ENCODE data around the gene ZBTB2.
"Not testable (repeated sequence)": the region's sequence is repeated elsewhere in the genome, so short reads cannot be mapped to it uniquely, and the experiment has no call there.

ZBTB2 gene

DNA sequence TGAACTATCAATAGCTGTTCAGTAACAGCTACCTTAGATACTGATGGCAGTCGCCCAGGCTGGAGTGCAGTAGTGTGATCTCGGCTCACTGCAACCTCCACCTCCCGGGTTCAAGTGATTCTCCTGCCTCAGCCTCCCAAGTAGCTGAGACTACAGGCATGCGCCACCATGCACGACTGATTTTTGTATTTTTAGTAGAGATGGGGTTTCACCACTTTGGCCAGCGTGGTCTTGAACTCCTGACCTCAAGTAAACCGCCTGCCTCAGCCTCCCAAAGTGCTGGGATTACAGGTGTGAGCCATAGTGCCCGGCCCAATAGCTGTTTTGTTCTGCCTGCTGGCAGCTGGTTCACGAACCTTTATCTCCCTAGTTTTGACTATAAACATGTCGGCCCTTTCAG is 48.6 kb downstream of the ZBTB2 start:
- not testable (repeated sequence) for H3K27me3 ChIP-seq (replicated peaks; ENCODE audit: control insufficient read depth, insufficient read depth, low read length); H3K9ac ChIP-seq (ENCODE audit: low read length); DNase-seq (ENCODE audit: low read depth); H3K4me3 ChIP-seq (ENCODE audit: low read length); H3K9me3 ChIP-seq (ENCODE audit: control insufficient read depth, low read length); H3K36me3 ChIP-seq (ENCODE audit: control insufficient read depth, insufficient read depth, low read length, severe bottlenecking); H3K4me1 ChIP-seq (ENCODE audit: control insufficient read depth, insufficient read depth, low read length)

GRCh38 chr6:151341476-151342195 is 49.7 kb downstream of the ZBTB2 start:
- H3K4me1 ChIP-seq (ENCODE audit: control insufficient read depth, insufficient read depth, low read length), result no peaks in the 10 kb centered on the region
- no peak overlapping the region for H3K4me3 ChIP-seq (ENCODE audit: low read length)
- no peaks in the 10 kb centered on the region for H3K9me3 ChIP-seq (ENCODE audit: control insufficient read depth, low read length)
- H3K36me3 ChIP-seq (ENCODE audit: control insufficient read depth, insufficient read depth, low read length, severe bottlenecking), result peaks cover 8% of the 10 kb centered on the region
- H3K27me3 ChIP-seq (replicated peaks; ENCODE audit: control insufficient read depth, insufficient read depth, low read length), result no peaks in the 10 kb centered on the region
- DNase-seq (ENCODE audit: low read depth), result no peak
- H3K9ac ChIP-seq (ENCODE audit: low read length), result no peak overlapping the region

DNA sequence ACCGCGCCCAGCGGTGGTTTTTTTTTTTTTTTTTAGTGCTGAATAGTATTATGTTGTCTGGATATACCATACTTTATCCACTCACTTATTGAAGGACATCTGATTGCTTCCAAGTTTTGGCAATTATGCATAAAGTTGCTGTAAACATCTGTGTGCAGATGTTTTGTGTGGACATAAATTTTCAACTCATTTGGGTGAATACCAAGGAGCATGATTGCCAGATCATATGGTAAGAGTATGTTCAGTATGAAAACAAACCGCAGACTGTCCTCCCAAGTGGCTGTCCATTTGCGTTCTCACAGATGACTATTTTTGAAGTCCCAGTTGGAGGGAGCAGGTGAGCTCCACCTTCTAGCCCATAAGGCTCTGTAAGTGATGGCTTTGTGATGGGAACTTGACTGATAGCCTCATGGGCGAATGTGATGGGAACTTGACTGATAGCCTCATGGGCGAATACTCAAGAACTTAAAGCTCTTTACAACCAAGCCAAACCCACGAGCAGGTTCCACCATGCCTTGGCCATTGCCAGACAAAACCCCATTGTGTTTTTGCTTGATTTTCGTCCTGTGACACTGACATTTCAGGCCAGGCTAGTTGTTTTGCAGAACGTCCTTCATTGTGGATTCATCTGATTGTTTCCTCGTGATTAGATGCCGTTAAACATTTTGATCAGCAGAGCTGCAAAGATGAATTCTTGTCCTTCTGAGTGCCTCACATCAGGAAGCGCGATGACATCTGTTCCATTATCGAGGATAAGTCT is 51.0 kb downstream of the ZBTB2 start:
- Histone ChIP-seq H3K4me1 (ENCODE audit: control insufficient read depth, insufficient read depth, low read length) (no peaks in the 10 kb centered on the region), H3K4me3 (ENCODE audit: low read length) (no peak overlapping the region), H3K9me3 (ENCODE audit: control insufficient read depth, low read length) (no peaks in the 10 kb centered on the region), H3K36me3 (ENCODE audit: control insufficient read depth, insufficient read depth, low read length, severe bottlenecking) (peaks cover 8% of the 10 kb centered on the region), H3K27me3 (replicated peaks; ENCODE audit: control insufficient read depth, insufficient read depth, low read length) (no peaks in the 10 kb centered on the region), H3K9ac (ENCODE audit: low read length) (no peak overlapping the region)
- DNase-seq (ENCODE audit: low read depth), result peak; percentile 40

DNA sequence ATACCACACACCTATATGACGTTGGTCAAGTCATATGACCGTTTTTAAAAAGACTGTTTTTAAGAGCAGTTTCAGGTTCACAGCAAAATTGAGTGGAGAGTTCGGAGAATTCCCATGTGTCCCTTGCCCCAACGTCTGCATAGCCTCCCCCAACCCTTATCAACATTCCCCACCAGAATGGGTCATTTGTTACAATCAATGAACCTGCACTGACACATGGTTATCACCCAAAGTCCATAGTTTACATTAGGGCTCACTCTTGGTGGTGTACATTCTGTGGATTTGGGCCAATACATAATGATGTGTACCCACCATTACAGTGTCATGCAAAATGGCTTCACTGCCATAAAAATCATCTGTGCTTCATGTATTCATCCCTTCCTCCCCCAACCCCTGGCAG is 52.0 kb downstream of the ZBTB2 start:
- Histone ChIP-seq H3K4me1 (ENCODE audit: control insufficient read depth, insufficient read depth, low read length) (no peaks in the 10 kb centered on the region), H3K4me3 (ENCODE audit: low read length) (no peak overlapping the region), H3K36me3 (ENCODE audit: control insufficient read depth, insufficient read depth, low read length, severe bottlenecking) (peaks cover 8% of the 10 kb centered on the region), H3K27me3 (replicated peaks; ENCODE audit: control insufficient read depth, insufficient read depth, low read length) (no peaks in the 10 kb centered on the region), H3K9me3 (ENCODE audit: control insufficient read depth, low read length) (no peaks in the 10 kb centered on the region), H3K9ac (ENCODE audit: low read length) (no peak overlapping the region)
- no peak for DNase-seq (ENCODE audit: low read depth)

GRCh38 chr6:151338651-151339200 is 52.6 kb downstream of the ZBTB2 start:
- Histone ChIP-seq H3K4me1 (ENCODE audit: control insufficient read depth, insufficient read depth, low read length) (no peaks in the 10 kb centered on the region), H3K9me3 (ENCODE audit: control insufficient read depth, low read length) (no peaks in the 10 kb centered on the region), H3K36me3 (ENCODE audit: control insufficient read depth, insufficient read depth, low read length, severe bottlenecking) (peaks cover 8% of the 10 kb centered on the region), H3K27me3 (replicated peaks; ENCODE audit: control insufficient read depth, insufficient read depth, low read length) (no peaks in the 10 kb centered on the region), H3K4me3 (ENCODE audit: low read length) (no peak overlapping the region), H3K9ac (ENCODE audit: low read length) (no peak overlapping the region)
- DNase-seq (ENCODE audit: low read depth), result no peak

DNA sequence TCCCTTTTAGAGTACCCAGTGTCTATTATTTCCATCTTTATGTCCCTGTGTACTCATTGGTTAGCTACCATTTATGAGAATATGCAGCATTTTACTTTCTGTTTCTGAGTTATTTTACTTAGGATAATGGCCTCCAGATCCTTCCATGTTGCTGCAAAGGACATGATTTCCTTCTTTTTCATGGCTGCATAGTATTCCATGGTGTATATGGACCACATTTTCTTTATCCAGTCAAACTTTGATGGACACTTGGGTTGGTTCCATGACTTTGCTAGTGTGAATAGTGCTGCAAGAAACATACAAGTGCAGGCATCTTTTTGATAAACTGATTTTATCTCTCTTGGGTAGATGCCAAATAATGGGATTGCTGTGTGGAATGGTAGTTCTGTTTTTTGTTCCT is 55.4 kb downstream of the ZBTB2 start:
- Histone ChIP-seq H3K27me3 (replicated peaks; ENCODE audit: control insufficient read depth, insufficient read depth, low read length) (no peaks in the 10 kb centered on the region), H3K4me1 (ENCODE audit: control insufficient read depth, insufficient read depth, low read length) (peaks cover 3% of the 10 kb centered on the region), H3K36me3 (ENCODE audit: control insufficient read depth, insufficient read depth, low read length, severe bottlenecking) (peaks cover 8% of the 10 kb centered on the region)

DNA sequence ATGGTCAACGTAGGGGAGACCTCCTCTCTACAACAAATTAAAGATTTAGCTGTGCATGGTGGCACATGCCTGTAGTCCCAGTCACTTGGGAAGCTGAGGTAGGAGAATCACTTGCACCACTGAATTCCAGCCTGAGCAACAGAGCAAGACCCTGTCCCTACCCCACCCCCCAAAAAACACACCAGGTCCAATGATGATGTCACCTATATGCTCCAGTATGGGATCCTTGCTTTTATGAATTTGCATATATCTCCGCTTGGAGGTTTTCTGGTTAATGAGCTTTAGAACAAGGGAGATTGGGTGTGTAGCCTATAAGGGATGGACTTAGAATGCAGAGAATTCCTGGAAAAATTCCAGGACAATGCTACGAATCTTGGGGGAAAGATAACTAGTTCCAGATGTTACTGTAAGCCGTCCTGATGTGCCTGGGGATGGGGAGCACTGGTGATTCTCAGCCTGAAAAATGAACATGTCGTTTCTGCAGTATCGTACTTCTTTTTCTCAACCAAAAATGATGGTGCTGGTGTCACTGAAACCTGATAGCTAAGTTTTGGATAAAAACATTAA is 61.1 kb downstream of the ZBTB2 start:
- Histone ChIP-seq H3K36me3 (ENCODE audit: control insufficient read depth, insufficient read depth, low read length, severe bottlenecking) (no peaks in the 10 kb centered on the region), H3K9me3 (ENCODE audit: control insufficient read depth, low read length) (no peaks in the 10 kb centered on the region), H3K9ac (ENCODE audit: low read length) (peak overlapping the region; percentile 7), H3K27me3 (replicated peaks; ENCODE audit: control insufficient read depth, insufficient read depth, low read length) (no peaks in the 10 kb centered on the region), H3K4me3 (ENCODE audit: low read length) (no peak overlapping the region), H3K4me1 (ENCODE audit: control insufficient read depth, insufficient read depth, low read length) (peaks cover 19% of the 10 kb centered on the region)
- peak; percentile 91 for DNase-seq (ENCODE audit: low read depth)

More for the DNA sequence above, 55.4 kb downstream of the ZBTB2 start:
- Histone ChIP-seq H3K9me3 (ENCODE audit: control insufficient read depth, low read length) (no peaks in the 10 kb centered on the region), H3K4me3 (ENCODE audit: low read length) (no peak overlapping the region), H3K9ac (ENCODE audit: low read length) (no peak overlapping the region)
- no peak for DNase-seq (ENCODE audit: low read depth)

DNA sequence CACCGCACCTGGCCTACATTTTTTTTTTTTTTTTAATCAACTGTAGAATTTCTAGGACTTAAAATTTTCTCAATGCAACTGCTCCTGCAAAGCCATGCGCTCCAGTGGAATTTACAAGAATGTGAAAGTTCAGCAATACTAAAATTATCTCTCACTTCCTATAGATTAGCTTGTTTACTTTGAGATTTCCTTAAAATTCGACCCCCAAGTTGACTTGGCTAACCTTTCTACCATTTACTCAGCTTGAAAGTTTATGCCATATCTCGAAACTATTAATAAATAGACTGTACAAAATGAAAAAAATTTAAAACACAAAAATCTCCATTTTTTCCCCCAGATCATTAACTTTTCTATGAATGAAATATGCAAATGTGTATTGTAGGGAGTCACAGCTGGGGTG is 64.3 kb downstream of the ZBTB2 start:
- Histone ChIP-seq H3K9ac (ENCODE audit: low read length) (no peak overlapping the region), H3K36me3 (ENCODE audit: control insufficient read depth, insufficient read depth, low read length, severe bottlenecking) (no peaks in the 10 kb centered on the region), H3K27me3 (replicated peaks; ENCODE audit: control insufficient read depth, insufficient read depth, low read length) (no peaks in the 10 kb centered on the region), H3K4me1 (ENCODE audit: control insufficient read depth, insufficient read depth, low read length) (peaks cover 32% of the 10 kb centered on the region), H3K4me3 (ENCODE audit: low read length) (no peak overlapping the region), H3K9me3 (ENCODE audit: control insufficient read depth, low read length) (no peaks in the 10 kb centered on the region)
- DNase-seq (ENCODE audit: low read depth), result no peak

GRCh38 chr6:151326116-151326825 is 65.1 kb downstream of the ZBTB2 start:
- no peaks in the 10 kb centered on the region for H3K9me3 ChIP-seq (ENCODE audit: control insufficient read depth, low read length)
- H3K4me1 ChIP-seq (ENCODE audit: control insufficient read depth, insufficient read depth, low read length), result peaks cover 32% of the 10 kb centered on the region
- H3K4me3 ChIP-seq (ENCODE audit: low read length), result peak overlapping the region; percentile 85
- DNase-seq (ENCODE audit: low read depth), result peak; percentile 24
- H3K9ac ChIP-seq (ENCODE audit: low read length), result peak overlapping the region; percentile 80
- H3K36me3 ChIP-seq (ENCODE audit: control insufficient read depth, insufficient read depth, low read length, severe bottlenecking), result no peaks in the 10 kb centered on the region
- no peaks in the 10 kb centered on the region for H3K27me3 ChIP-seq (replicated peaks; ENCODE audit: control insufficient read depth, insufficient read depth, low read length)

DNA sequence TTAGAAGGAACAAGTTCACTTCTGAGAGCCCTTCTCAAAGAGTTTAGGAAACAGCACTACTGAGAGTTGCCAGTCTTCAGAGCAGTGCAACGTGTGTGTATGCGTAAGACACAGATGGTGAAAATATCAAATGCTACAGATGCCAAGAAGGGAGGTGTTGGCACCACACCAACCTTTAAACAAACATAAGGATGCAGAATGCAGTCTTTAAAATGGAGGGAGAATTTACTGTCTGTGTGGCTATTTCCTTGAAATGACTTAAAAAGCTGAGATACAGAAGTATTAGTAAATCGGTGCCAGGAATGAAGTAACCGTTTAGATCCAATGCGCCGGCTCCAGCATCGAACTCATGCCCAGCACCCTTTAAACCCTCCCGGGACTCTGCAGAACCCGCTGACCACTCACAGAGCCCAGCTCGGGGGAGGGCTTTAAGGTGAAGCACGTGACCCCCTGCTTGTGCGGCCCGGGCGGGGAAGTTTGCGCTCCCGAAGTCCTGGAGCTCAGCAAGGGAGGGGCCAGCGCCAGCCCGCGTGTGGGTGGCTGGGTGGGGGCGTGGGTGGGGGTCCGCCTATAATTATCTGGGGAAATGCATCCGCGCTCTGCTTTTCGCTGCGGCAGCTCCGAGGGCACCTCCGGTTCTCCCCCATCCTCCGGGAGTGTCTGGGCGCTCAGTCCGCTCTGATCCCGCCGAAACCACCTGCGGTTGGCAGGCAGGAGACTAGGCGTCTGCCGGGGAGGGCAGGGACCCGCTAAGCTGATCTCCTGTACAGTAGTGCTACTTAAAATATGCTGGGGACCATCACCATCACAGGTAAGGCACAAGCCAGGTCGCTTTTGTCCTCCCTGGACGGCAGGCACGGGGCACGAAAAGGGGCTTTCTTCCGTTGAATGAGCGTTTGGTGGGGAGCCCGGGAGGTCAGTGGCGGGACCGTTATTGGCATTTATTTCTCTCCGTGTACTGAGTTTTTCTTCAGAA is 66.0 kb downstream of the ZBTB2 start:
- H3K9me3 ChIP-seq (ENCODE audit: control insufficient read depth, low read length), result no peaks in the 10 kb centered on the region
- DNase-seq (ENCODE audit: low read depth), result peak; percentile 85
- H3K9ac ChIP-seq (ENCODE audit: low read length), result peak overlapping the region; percentile 80
- peaks cover 27% of the 10 kb centered on the region for H3K4me1 ChIP-seq (ENCODE audit: control insufficient read depth, insufficient read depth, low read length)
- H3K27me3 ChIP-seq (replicated peaks; ENCODE audit: control insufficient read depth, insufficient read depth, low read length), result no peaks in the 10 kb centered on the region
- H3K4me3 ChIP-seq (ENCODE audit: low read length), result peak overlapping the region; percentile 85
- no peaks in the 10 kb centered on the region for H3K36me3 ChIP-seq (ENCODE audit: control insufficient read depth, insufficient read depth, low read length, severe bottlenecking)
